Activated CD4-positive, alpha-beta T cell treated with anti-CD3 and anti-CD28 coated beads for 1 hour (primary cell): Measurements from ENCODE around the gene TUBA3E.
"Not testable (repeated sequence)": the region's sequence is repeated elsewhere in the genome, so short reads cannot be mapped to it uniquely, and the experiment has no call there.

Experiments used
- DNase-seq: peaks from one replicate; pipeline ENCODE4 v3.0.0-alpha.2; 2020

The TUBA3E gene

DNA sequence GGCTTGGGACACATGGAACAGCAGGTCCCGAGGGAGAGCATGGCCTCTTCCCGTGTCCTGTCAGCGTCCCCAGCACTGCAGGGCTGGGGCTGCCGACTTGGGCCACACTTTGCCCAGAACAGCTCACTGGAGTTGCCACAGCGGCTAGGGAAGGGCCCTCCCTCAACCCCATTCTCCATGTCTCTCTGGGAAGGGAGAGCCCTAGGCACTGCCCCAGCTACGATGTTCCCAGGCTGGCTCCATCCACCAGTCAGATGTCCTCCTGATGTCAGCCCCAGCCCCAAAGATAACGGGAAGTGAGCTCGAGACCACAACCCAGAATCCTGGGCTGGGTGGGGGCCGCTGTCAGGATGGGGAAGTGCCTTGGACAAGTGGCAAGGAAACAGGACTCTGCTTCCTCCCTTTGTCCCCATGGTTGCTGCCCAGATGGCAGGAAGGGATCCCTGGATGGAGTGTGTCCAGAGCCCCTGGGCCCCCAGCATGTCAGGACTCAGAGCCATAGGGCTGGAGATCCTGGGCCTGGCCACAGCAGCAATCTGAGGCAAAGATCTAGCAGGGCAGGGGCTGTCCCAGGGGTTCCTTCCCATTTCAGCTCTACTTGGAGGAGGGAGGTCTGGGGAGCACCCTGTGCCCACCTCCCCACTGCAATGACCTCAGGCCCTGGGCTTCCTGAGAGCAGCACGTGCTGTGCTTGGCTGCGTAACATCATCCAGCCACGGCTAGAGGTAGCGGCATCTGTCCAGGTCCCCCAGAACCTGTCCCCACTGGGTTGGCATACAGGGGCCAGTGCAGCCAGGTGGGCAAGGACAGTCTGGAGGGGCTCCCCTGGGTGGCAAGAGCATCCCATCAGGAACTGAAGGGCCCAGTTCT is 55.6 kb downstream of the TUBA3E start:
- not testable (repeated sequence) for DNase-seq
